ENCODE measurements around the gene SOX6. TPM values are rescaled to one million over a fixed set of nuclear protein-coding genes. Genes with fewer than 3 reads are reported as not detected.

The SOX6 gene
- total and polyA plus RNA-seq, 7 donors = 0.61 to 47.6 (median 14.6) TPM

DNA sequence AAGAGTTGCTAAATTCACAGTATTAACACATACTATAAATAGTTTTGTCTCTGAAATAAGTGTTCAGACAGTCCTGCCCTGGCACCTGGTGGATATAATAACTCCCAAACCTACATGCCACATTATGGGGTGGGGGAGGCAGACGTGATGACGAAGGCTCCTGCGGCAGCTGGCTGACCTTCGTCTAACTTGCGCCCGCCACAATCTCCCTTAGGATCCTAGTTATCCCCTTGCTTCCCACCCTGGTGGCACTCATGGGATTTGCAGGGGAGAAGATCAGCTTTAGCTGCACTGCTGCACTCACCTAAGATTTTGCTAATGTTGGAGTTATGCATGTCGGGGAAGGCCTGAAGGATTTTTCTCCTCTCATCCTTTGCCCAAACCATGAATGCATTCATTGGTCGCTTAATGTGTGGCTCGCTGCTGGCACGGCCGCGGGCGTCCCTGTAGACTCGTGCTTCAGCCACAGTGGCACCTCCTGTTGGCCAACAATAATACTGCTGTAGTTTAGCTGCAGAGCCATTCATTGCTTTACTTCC lies 367.6 kb downstream of the SOX6 start:
- H3K27me3 ChIP-seq (ENCODE audit: insufficient read depth in 3 of 3, low read length in 2 of 3) = no peaks in the 10 kb centered on the region
- peak overlapping the region; percentile 39 for H3K27ac ChIP-seq
- H3K4me1 ChIP-seq = peaks cover 38% of the 10 kb centered on the region
- intact Hi-C loops (cut with DNase I) = loop anchor here (5.0 to 10.0 kb wide), 4 partner anchors 134 to 811 kb away; no protein-coding TSS in a partner anchor
- no peaks in the 10 kb centered on the region for H3K9me3 ChIP-seq
- ATAC-seq (peak; percentile 67 to 94 (median 81)), DNase-seq (peak in 1 of 2 donors; percentile 49)
- 59 to 80% (median 65%) methylated on average over 14 of the region's 14 CpGs for WGBS, 3 donors
- no peak overlapping the region for H3K4me3 ChIP-seq
- H3K36me3 ChIP-seq (ENCODE audit: insufficient read depth in 1 of 2, low read depth in 1 of 2) = peaks cover 3 to 8% of the 10 kb centered on the region in 2 donors
- TF ChIP-seq, protein P1, sequence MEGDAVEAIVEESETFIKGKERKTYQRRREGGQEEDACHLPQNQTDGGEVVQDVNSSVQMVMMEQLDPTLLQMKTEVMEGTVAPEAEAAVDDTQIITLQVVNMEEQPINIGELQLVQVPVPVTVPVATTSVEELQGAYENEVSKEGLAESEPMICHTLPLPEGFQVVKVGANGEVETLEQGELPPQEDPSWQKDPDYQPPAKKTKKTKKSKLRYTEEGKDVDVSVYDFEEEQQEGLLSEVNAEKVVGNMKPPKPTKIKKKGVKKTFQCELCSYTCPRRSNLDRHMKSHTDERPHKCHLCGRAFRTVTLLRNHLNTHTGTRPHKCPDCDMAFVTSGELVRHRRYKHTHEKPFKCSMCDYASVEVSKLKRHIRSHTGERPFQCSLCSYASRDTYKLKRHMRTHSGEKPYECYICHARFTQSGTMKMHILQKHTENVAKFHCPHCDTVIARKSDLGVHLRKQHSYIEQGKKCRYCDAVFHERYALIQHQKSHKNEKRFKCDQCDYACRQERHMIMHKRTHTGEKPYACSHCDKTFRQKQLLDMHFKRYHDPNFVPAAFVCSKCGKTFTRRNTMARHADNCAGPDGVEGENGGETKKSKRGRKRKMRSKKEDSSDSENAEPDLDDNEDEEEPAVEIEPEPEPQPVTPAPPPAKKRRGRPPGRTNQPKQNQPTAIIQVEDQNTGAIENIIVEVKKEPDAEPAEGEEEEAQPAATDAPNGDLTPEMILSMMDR (IDR thresholded peaks at IDR 0.05) = peak; percentile 36

DNA sequence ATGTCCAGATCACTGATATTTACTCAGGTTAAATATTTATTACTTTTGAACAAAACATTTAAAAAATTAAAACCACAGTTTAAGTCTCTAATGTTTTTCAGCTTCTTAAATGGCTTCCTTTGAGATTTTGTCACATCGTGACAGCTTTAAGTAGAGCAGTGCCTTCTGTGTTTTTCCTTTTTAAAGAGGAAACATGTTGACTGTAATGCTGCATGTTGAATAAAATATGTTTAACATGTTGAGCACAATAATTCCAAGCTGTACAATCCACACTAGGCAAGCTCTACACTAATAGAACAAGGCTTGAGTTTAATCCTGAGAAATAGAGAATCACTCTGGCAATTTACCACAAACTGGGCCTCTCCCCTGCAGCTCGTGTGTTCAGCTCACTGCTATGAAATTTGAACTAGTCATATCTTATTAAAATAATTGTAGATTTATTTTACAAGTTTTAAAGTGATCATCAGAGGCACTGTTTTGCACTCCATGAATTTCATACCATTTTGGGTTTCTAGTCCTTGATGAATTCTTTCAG lies 368.3 kb downstream of the SOX6 start:
- peak overlapping the region; percentile 39 for H3K27ac ChIP-seq

DNA sequence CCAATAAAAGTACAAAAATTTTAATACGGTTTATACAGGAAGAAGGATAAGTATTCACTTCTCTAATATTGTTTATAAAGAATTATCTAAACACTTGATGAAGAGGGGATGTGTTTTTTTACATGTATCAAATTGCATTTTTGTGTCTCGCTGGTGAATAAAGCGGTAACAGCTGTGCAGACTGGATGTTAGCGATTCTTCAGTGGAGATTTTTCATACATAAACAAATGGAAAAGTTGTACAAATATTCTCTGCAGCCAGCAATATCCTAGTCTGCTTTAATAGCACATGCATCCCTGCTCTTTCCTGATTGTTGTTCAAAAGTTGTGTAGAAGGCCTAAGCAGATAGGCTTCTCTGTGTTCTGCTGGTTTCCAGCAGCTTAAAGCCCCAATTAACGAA lies 369.3 kb downstream of the SOX6 start:
- Histone ChIP-seq H3K36me3 (ENCODE audit: insufficient read depth in 1 of 2, low read depth in 1 of 2) (peaks cover 3 to 8% of the 10 kb centered on the region in 2 donors), H3K27me3 (ENCODE audit: insufficient read depth in 3 of 3, low read length in 2 of 3) (no peaks in the 10 kb centered on the region), H3K27ac (no peak overlapping the region), H3K9me3 (no peaks in the 10 kb centered on the region), H3K4me1 (peaks cover 26% of the 10 kb centered on the region), H3K4me3 (no peak overlapping the region)
- intact Hi-C loops (cut with DNase I) = loop anchor here (5.0 to 10.0 kb wide), 4 partner anchors 132 to 810 kb away; no protein-coding TSS in a partner anchor
- DNase-seq (no peak), ATAC-seq (no peak)
- TF ChIP-seq, protein P1 (IDR thresholded peaks at IDR 0.05) = no peak
- WGBS, 3 donors = 71 to 85% (median 74%) methylated on average over 5 of the region's 5 CpGs

More for the DNA sequence above, 368.3 kb downstream of the SOX6 start:
- intact Hi-C loops (cut with DNase I) = loop anchor here (5.0 to 10.0 kb wide), 4 partner anchors 133 to 811 kb away; no protein-coding TSS in a partner anchor
- TF ChIP-seq, protein P1 (IDR thresholded peaks at IDR 0.05) = no peak
- Histone ChIP-seq H3K4me3 (no peak overlapping the region), H3K4me1 (peaks cover 33% of the 10 kb centered on the region), H3K27me3 (ENCODE audit: insufficient read depth in 3 of 3, low read length in 2 of 3) (no peaks in the 10 kb centered on the region), H3K9me3 (no peaks in the 10 kb centered on the region), H3K36me3 (ENCODE audit: insufficient read depth in 1 of 2, low read depth in 1 of 2) (peaks cover 3 to 8% of the 10 kb centered on the region in 2 donors)
- DNase-seq (no peak), ATAC-seq (peak in 1 of 4 donors; percentile 28)
- WGBS, 3 donors = 45 to 49% (median 45%) methylated on average over 2 of the region's 2 CpGs

DNA sequence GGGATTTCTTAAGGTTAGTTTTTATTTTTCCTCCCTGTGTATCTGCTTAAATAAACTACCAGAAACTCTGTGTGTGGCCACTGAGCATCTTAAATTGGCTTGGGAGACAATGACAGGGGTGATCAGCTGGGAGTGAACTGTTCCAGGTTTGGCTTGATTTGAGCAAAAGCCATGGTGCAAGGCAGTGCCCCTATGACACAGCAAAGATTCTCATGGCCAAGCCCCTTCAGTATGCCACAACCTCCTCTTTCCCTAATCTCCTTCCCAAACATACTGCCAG lies 370.5 kb downstream of the SOX6 start:
- no peaks in the 10 kb centered on the region for H3K27me3 ChIP-seq (ENCODE audit: insufficient read depth in 3 of 3, low read length in 2 of 3)
- no peaks in the 10 kb centered on the region for H3K9me3 ChIP-seq
- H3K36me3 ChIP-seq (ENCODE audit: insufficient read depth in 1 of 2, low read depth in 1 of 2) = peaks cover 3 to 8% of the 10 kb centered on the region in 2 donors
- peaks cover 15% of the 10 kb centered on the region for H3K4me1 ChIP-seq
- TF ChIP-seq, protein P1 (IDR thresholded peaks at IDR 0.05) = no peak
- H3K27ac ChIP-seq = no peak overlapping the region
- ATAC-seq (no peak), DNase-seq (no peak)
- intact Hi-C loops (cut with DNase I) = loop anchor here (5.0 to 10.0 kb wide), 4 partner anchors 131 to 808 kb away; no protein-coding TSS in a partner anchor
- H3K4me3 ChIP-seq = no peak overlapping the region

All from psoas muscle (tissue), 8 donors.